ENCODE data around the gene MRAS.

Gene MRAS

DNA sequence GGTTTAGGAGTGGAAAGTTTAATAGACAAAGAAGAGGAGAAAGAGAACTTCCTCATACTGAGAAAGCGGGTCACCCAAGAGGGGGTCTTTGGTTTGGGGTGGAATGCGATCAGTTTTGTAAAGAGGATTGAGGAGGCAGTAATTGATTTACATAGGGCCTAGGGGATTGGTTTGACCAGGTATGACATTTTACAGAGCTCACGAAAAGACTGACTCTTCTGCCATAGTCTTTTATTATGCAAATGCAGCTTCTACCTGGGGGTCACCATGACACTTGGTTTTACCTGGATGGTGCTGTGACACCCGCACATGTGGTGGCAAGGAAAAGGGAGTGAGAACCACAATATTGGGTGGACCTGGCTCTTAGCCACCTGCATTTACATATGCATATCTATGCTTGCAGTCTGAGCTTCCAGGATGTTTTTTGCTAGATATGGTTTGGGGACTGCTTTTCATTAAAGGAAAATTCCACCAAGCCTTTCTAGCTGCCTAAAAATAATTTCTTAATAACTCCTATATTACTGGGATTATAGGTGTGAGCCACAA is 11.9 kb upstream of the MRAS start:
- H3F3A ChIP-seq (ENCODE audit: control insufficient read depth, insufficient read depth), result no peaks in the 10 kb centered on the region
- H3K79me2 ChIP-seq (ENCODE audit: control insufficient read depth, low read length), result no peaks in the 10 kb centered on the region
- H3K4me3 ChIP-seq (ENCODE audit: low read length), result no peak overlapping the region
- peaks cover 26% of the 10 kb centered on the region for H3K27me3 ChIP-seq (ENCODE audit: control insufficient read depth, low read length)
- no peaks in the 10 kb centered on the region for H3K4me1 ChIP-seq (ENCODE audit: control insufficient read depth, low read length)
- H3K27ac ChIP-seq (ENCODE audit: low read depth, low read length), result no peak overlapping the region
- H3K9me3 ChIP-seq (ENCODE audit: control insufficient read depth, insufficient read depth, low read length), result no peaks in the 10 kb centered on the region
- H3K4me2 ChIP-seq (ENCODE audit: low read length), result no peak overlapping the region
- TF ChIP-seq CTCF (IDR thresholded peaks at IDR 0.05; ENCODE audit: low read depth, low read length, poor library complexity, severe bottlenecking) (no peak), EZH2phosphoT487 (IDR thresholded peaks at IDR 0.05; ENCODE audit: borderline replicate concordance, low read length) (no peak)
- no peaks in the 10 kb centered on the region for H4K20me1 ChIP-seq (ENCODE audit: control insufficient read depth, insufficient read depth, low read depth, low read length)
- H3K9me2 ChIP-seq (replicated peaks; ENCODE audit: control insufficient read depth, low read length), result no peaks in the 10 kb centered on the region
- no peaks in the 10 kb centered on the region for H3K36me3 ChIP-seq (ENCODE audit: control insufficient read depth, low read length)

DNA sequence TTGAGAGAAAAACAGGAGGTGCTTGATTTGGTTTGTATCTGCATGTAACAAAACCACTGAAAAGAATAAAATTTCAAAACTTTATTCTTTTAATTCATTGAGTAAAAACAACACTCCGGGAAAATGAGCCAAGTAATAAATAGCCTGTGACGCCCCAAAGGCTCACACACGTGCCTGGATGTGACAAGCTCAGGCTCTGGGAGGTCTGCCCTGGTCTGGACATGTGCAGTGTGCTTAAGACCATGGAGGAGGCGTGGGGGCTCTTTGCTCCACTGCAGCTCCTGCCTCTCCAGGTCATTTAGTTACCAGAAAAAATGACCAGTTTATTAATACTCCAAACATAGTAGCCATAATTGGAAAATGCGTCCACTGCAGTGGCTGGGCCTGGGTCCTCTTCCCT is 10.1 kb upstream of the MRAS start:
- Histone ChIP-seq H3F3A (ENCODE audit: control insufficient read depth, insufficient read depth) (no peaks in the 10 kb centered on the region), H3K9me3 (ENCODE audit: control insufficient read depth, insufficient read depth, low read length) (no peaks in the 10 kb centered on the region), H3K27me3 (ENCODE audit: control insufficient read depth, low read length) (peaks cover 29% of the 10 kb centered on the region), H3K36me3 (ENCODE audit: control insufficient read depth, low read length) (no peaks in the 10 kb centered on the region), H3K4me2 (ENCODE audit: low read length) (no peak overlapping the region), H3K4me1 (ENCODE audit: control insufficient read depth, low read length) (no peaks in the 10 kb centered on the region), H4K20me1 (ENCODE audit: control insufficient read depth, insufficient read depth, low read depth, low read length) (no peaks in the 10 kb centered on the region), H3K79me2 (ENCODE audit: control insufficient read depth, low read length) (no peaks in the 10 kb centered on the region), H3K9me2 (replicated peaks; ENCODE audit: control insufficient read depth, low read length) (no peaks in the 10 kb centered on the region), H3K27ac (ENCODE audit: low read depth, low read length) (no peak overlapping the region), H3K4me3 (ENCODE audit: low read length) (no peak overlapping the region)
- TF ChIP-seq CTCF (IDR thresholded peaks at IDR 0.05; ENCODE audit: low read depth, low read length, poor library complexity, severe bottlenecking) (no peak), EZH2phosphoT487 (IDR thresholded peaks at IDR 0.05; ENCODE audit: borderline replicate concordance, low read length) (no peak)

GRCh38 chr3:138338811-138339210 is 9.6 kb upstream of the MRAS start:
- H3K36me3 ChIP-seq (ENCODE audit: control insufficient read depth, low read length), result no peaks in the 10 kb centered on the region
- H3K4me2 ChIP-seq (ENCODE audit: low read length), result no peak overlapping the region
- no peaks in the 10 kb centered on the region for H3K4me1 ChIP-seq (ENCODE audit: control insufficient read depth, low read length)

More at GRCh38 chr3:138338811-138339210, 9.6 kb upstream of the MRAS start:
- H3K79me2 ChIP-seq (ENCODE audit: control insufficient read depth, low read length), result no peaks in the 10 kb centered on the region
- H3K27me3 ChIP-seq (ENCODE audit: control insufficient read depth, low read length), result peaks cover 29% of the 10 kb centered on the region
- no peak overlapping the region for H3K27ac ChIP-seq (ENCODE audit: low read depth, low read length)
- H3K9me3 ChIP-seq (ENCODE audit: control insufficient read depth, insufficient read depth, low read length), result no peaks in the 10 kb centered on the region
- H3K9me2 ChIP-seq (replicated peaks; ENCODE audit: control insufficient read depth, low read length), result no peaks in the 10 kb centered on the region
- TF ChIP-seq CTCF (IDR thresholded peaks at IDR 0.05; ENCODE audit: low read depth, low read length, poor library complexity, severe bottlenecking), result no peak
- TF ChIP-seq EZH2phosphoT487 (IDR thresholded peaks at IDR 0.05; ENCODE audit: borderline replicate concordance, low read length), result no peak
- no peaks in the 10 kb centered on the region for H3F3A ChIP-seq (ENCODE audit: control insufficient read depth, insufficient read depth)
- H4K20me1 ChIP-seq (ENCODE audit: control insufficient read depth, insufficient read depth, low read depth, low read length), result no peaks in the 10 kb centered on the region
- H3K4me3 ChIP-seq (ENCODE audit: low read length), result no peak overlapping the region
